WERI-Rb-1 (cell line): ENCODE results near the gene CCDC88B.

Experiments
- DNase-seq: peaks from one replicate; pipeline ENCODE4 v3.0.0-alpha.2; 2020
- H3K27ac ChIP-seq: fragments of 250-450 bp; sonication (Bioruptor Pico); 2 replicates; pipeline ENCODE4 v1.5.1; 2020; ENCODE audit warnings: mild to moderate bottlenecking, moderate library complexity
- H3K27me3 ChIP-seq: fragments of 250-450 bp; sonication (Bioruptor Pico); 2 replicates; pipeline ENCODE4 v1.5.1; 2021; ENCODE audit warnings: mild to moderate bottlenecking, low read depth, moderate library complexity; ENCODE audit not compliant: insufficient read depth, severe bottlenecking
- H3K36me3 ChIP-seq: fragments of 250-450 bp; sonication (Bioruptor Pico); 2 replicates; pipeline ENCODE4 v1.5.1; 2020; ENCODE audit warnings: mild to moderate bottlenecking, moderate library complexity
- H3K4me3 ChIP-seq: 2 replicates; pipeline ENCODE4 v1.5.1; 2011; ENCODE audit warnings: low read depth, mild to moderate bottlenecking, control low read depth, low read length
- H3K9me3 ChIP-seq: fragments of 250-450 bp; sonication (Bioruptor Pico); 2 replicates; pipeline ENCODE4 v1.5.1; 2021; ENCODE audit warnings: mild to moderate bottlenecking, moderate library complexity; ENCODE audit not compliant: severe bottlenecking
- CTCF ChIP-seq: IDR thresholded peaks from 2 replicates; pipeline ENCODE4 v1.5.1; 2011; ENCODE audit warnings: low read depth, mild to moderate bottlenecking, control low read depth, inconsistent platforms, low read length

The CCDC88B gene

GRCh38 chr11:64292460-64293254, 47.3 kb upstream of the CCDC88B start:
- H3K27ac ChIP-seq, result no peak overlapping the region
- peak overlapping the region; percentile 39 for H3K4me3 ChIP-seq
- no peaks in the 10 kb centered on the region for H3K36me3 ChIP-seq
- no peak for TF ChIP-seq CTCF
- DNase-seq, result no peak
- H3K9me3 ChIP-seq, result no peaks in the 10 kb centered on the region
- peaks cover 22% of the 10 kb centered on the region for H3K27me3 ChIP-seq

- H3K4me3 ChIP-seq, result no peak overlapping the region
- no peak for DNase-seq
- no peak for TF ChIP-seq CTCF
- no peaks in the 10 kb centered on the region for H3K9me3 ChIP-seq
- H3K27me3 ChIP-seq, result peaks cover 22% of the 10 kb centered on the region
- no peak overlapping the region for H3K27ac ChIP-seq
- H3K36me3 ChIP-seq, result no peaks in the 10 kb centered on the region
Observed at GRCh38 chr11:64294774-64295173, 45.2 kb upstream of the CCDC88B start.

GRCh38 chr11:64295760-64296159, 44.2 kb upstream of the CCDC88B start:
- H3K27ac ChIP-seq, result no peak overlapping the region
- no peak for DNase-seq
- H3K9me3 ChIP-seq, result no peaks in the 10 kb centered on the region
- TF ChIP-seq CTCF, result no peak
- no peak overlapping the region for H3K4me3 ChIP-seq
- no peaks in the 10 kb centered on the region for H3K36me3 ChIP-seq
- peaks cover 20% of the 10 kb centered on the region for H3K27me3 ChIP-seq

GRCh38 chr11:64296236-64296635, 43.8 kb upstream of the CCDC88B start:
- no peak for DNase-seq
- Histone ChIP-seq H3K4me3 (no peak overlapping the region), H3K9me3 (no peaks in the 10 kb centered on the region), H3K27me3 (peaks cover 15% of the 10 kb centered on the region), H3K27ac (no peak overlapping the region), H3K36me3 (no peaks in the 10 kb centered on the region)
- no peak for TF ChIP-seq CTCF

- DNase-seq, result no peak
Observed at GRCh38 chr11:64296830-64297698, 42.9 kb upstream of the CCDC88B start.

More at GRCh38 chr11:64296830-64297698, 42.9 kb upstream of the CCDC88B start:
- no peak overlapping the region for H3K4me3 ChIP-seq
- no peaks in the 10 kb centered on the region for H3K36me3 ChIP-seq
- no peak for TF ChIP-seq CTCF
- H3K27me3 ChIP-seq, result peaks cover 13% of the 10 kb centered on the region
- H3K9me3 ChIP-seq, result no peaks in the 10 kb centered on the region
- H3K27ac ChIP-seq, result no peak overlapping the region
